A673 (cell line): ENCODE data around the gene JAG1. TPM values are rescaled to one million over a fixed set of nuclear protein-coding genes. Genes with fewer than 3 reads are reported as not detected.

Source experiments
- BruUV-seq: library from RNA; stranded (reverse); fragments of 400-500 nt; replicated peaks from 2 replicates; lab custom pipeline; 2021; lab: Mats Ljungman, UMichigan
- CTCF ChIA-PET: fragments of 300-600 bp; sonication (Branson Sonifier 250); formaldehyde crosslinking; loops from one replicate; lab custom pipeline; 2022; ENCODE audit warnings: antibody characterized with exemption; lab: Charles Lee
- POLR2A ChIA-PET: fragments of 300-600 bp; sonication (Branson Sonifier 250); formaldehyde crosslinking; loops from one replicate; lab custom pipeline; 2022; ENCODE audit warnings: antibody characterized with exemption; ENCODE audit not compliant: low non-redundant PET; lab: Charles Lee
- DNase-seq: peaks from one replicate; pipeline ENCODE4 v3.0.0-alpha.2; 2015; ENCODE audit warnings: low spot score
- H3K27ac ChIP-seq: fragments of 200-600 bp; sonication (generic); 2 replicates; pipeline ENCODE4 v1.5.1; 2016; ENCODE audit warnings: mixed run types, low read depth, mild to moderate bottlenecking, mixed read lengths, antibody characterized with exemption, low read length; ENCODE audit not compliant: poor library complexity, severe bottlenecking
- H3K27me3 ChIP-seq: fragments of 200-600 bp; sonication (generic); replicated peaks from 2 replicates; pipeline ENCODE4 v1.6.1; 2017; ENCODE audit warnings: mixed run types, low read depth, mild to moderate bottlenecking, mixed read lengths, antibody characterized with exemption, low read length; ENCODE audit not compliant: insufficient read depth, poor library complexity
- H3K36me3 ChIP-seq: fragments of 200-600 bp; sonication (generic); 2 replicates; pipeline ENCODE4 v1.6.1; 2016; ENCODE audit warnings: mixed run types, mild to moderate bottlenecking, mixed read lengths, antibody characterized with exemption, low read length; ENCODE audit not compliant: insufficient read depth, poor library complexity, severe bottlenecking
- H3K4me1 ChIP-seq: fragments of 200-600 bp; sonication (generic); 2 replicates; pipeline ENCODE4 v1.6.1; 2017; ENCODE audit warnings: mixed run types, mild to moderate bottlenecking, mixed read lengths, antibody characterized with exemption, low read length; ENCODE audit not compliant: insufficient read depth, poor library complexity, severe bottlenecking
- H3K4me3 ChIP-seq: fragments of 200-600 bp; sonication (generic); 2 replicates; pipeline ENCODE4 v1.5.1; 2016; ENCODE audit warnings: low read depth, mixed run types, mild to moderate bottlenecking, mixed read lengths, low read length; ENCODE audit not compliant: poor library complexity, severe bottlenecking
- H3K9me3 ChIP-seq: fragments of 200-600 bp; sonication (generic); 2 replicates; pipeline ENCODE4 v1.6.1; 2016; ENCODE audit warnings: mixed run types, low read depth, mild to moderate bottlenecking, mixed read lengths, antibody characterized with exemption, low read length; ENCODE audit not compliant: poor library complexity, severe bottlenecking
- EZH2 ChIP-seq: fragments of 200-600 bp; sonication (generic); IDR thresholded peaks from 2 replicates; pipeline ENCODE4 v1.6.1; 2017; ENCODE audit warnings: borderline replicate concordance, low read depth, mild to moderate bottlenecking, mixed read lengths, antibody characterized with exemption, low read length; ENCODE audit not compliant: poor library complexity, severe bottlenecking
- intact Hi-C: fragments of 100-400 bp; cut with micrococcal nuclease; formaldehyde crosslinking; loops from one replicate; pipeline ENCODE4 v1.10.0; 2022; ENCODE audit not compliant: unreplicated experiment
- total RNA-seq: library from RNA; stranded (reverse); gene quantifications from 2 replicates; pipeline ENCODE4 v1.2.3, GENCODE V29; 2021
- TF ChIP-seq, protein P1 (sequence below): fragments of 300-800, 200-600 bp; sonication (generic); conservative IDR thresholded peaks from 2 replicates; pipeline ENCODE4 v1.5.1; 2017; ENCODE audit warnings: low read depth, mild to moderate bottlenecking, antibody characterized with exemption, low read length, moderate library complexity, mixed read lengths

The JAG1 gene
- total RNA-seq, 1 experiment from 2014 or later, result 57.5 TPM

DNA sequence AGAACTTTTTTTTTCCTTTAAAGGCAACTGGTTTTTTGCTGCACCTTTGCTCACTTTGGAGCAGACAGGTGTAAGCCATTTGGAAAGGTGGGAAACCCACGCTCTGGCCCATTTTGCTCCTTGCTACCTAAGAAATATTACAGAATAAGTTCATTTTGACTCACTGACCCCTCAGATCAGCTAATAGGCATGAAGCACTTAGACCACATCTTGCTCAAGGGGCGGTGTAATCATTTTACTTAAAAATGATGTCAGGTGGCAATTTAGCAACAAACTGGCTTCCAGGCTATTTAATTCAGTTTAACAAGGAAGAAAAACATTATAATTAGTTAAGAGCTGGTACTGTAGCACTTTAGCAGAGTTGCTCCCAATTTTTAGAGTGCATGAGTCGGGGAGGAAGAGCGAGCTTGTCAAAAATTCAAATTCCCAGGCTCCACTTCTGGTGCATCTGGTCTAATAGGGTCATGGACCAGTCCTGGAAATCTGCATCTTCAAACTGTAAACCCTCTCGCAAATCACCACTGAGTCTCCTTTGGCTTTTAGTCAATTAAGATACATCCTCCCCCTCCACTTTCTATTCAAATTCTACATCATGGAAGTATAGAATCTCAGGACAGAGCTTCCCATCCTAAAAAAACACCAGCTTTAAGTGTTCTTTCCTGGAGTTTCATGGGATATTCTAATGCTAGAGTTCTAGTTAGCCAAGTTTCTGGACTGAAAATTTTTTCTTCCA lies 38.2 kb downstream of the JAG1 start:
- Histone ChIP-seq H3K27me3 (no peaks in the 10 kb centered on the region), H3K27ac (no peak overlapping the region), H3K9me3 (no peaks in the 10 kb centered on the region), H3K36me3 (peaks cover 22% of the 10 kb centered on the region), H3K4me1 (peaks cover 37% of the 10 kb centered on the region), H3K4me3 (no peak overlapping the region)
- POLR2A ChIA-PET, result no interaction called here
- BruUV-seq, result no TSS peak
- TF ChIP-seq EZH2, result no peak
- TF ChIP-seq, protein P1, sequence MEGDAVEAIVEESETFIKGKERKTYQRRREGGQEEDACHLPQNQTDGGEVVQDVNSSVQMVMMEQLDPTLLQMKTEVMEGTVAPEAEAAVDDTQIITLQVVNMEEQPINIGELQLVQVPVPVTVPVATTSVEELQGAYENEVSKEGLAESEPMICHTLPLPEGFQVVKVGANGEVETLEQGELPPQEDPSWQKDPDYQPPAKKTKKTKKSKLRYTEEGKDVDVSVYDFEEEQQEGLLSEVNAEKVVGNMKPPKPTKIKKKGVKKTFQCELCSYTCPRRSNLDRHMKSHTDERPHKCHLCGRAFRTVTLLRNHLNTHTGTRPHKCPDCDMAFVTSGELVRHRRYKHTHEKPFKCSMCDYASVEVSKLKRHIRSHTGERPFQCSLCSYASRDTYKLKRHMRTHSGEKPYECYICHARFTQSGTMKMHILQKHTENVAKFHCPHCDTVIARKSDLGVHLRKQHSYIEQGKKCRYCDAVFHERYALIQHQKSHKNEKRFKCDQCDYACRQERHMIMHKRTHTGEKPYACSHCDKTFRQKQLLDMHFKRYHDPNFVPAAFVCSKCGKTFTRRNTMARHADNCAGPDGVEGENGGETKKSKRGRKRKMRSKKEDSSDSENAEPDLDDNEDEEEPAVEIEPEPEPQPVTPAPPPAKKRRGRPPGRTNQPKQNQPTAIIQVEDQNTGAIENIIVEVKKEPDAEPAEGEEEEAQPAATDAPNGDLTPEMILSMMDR, result no peak
- DNase-seq, result no peak
- intact Hi-C loops, result no loop called here
- CTCF ChIA-PET, result no interaction called here

- Histone ChIP-seq H3K36me3 (peaks cover 18% of the 10 kb centered on the region), H3K9me3 (no peaks in the 10 kb centered on the region), H3K27ac (no peak overlapping the region), H3K4me3 (no peak overlapping the region), H3K4me1 (peaks cover 32% of the 10 kb centered on the region), H3K27me3 (no peaks in the 10 kb centered on the region)
- CTCF ChIA-PET, result no interaction called here
- DNase-seq, result no peak
- TF ChIP-seq EZH2, result no peak
- TF ChIP-seq, protein P1, result no peak
- POLR2A ChIA-PET, result no interaction called here
- intact Hi-C loops, result no loop called here
- no TSS peak for BruUV-seq
Measured at GRCh38 chr20:10634683-10635411, 39.0 kb downstream of the JAG1 start.

DNA sequence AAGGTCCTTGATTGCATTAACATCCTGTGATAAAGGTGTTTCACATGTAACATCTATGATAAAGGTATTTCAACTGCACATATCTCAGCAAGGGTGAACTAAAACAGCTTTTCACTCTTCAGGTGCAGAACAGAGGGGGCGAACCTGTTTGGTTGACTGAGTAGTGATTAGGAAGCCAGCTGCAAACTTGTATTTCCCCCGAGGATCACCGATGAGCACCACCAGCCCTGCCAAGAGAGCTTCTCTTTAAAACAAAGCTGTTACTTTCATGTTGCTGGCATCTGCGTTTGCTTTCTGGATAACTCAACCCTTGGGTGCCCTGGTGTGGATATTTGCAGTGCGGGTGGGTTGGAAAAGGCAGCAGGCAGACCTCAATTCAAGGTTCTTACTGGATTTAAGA lies 39.6 kb downstream of the JAG1 start:
- intact Hi-C loops, result no loop called here
- peaks cover 12% of the 10 kb centered on the region for H3K36me3 ChIP-seq

More for the DNA sequence above, 39.6 kb downstream of the JAG1 start:
- DNase-seq, result no peak
- CTCF ChIA-PET, result no interaction called here
- POLR2A ChIA-PET, result no interaction called here
- H3K27ac ChIP-seq, result no peak overlapping the region
- H3K4me1 ChIP-seq, result peaks cover 26% of the 10 kb centered on the region
- no peaks in the 10 kb centered on the region for H3K9me3 ChIP-seq
- TF ChIP-seq, protein P1, result no peak
- no peak for TF ChIP-seq EZH2
- BruUV-seq, result no TSS peak
- H3K27me3 ChIP-seq, result no peaks in the 10 kb centered on the region
- H3K4me3 ChIP-seq, result no peak overlapping the region
